ENCODE data around the gene CLEC17A.

GRCh38 chr19:14559916-14560775 lies 22.7 kb upstream of the CLEC17A start:
- TF ChIP-seq POLR2AphosphoS5 (IDR thresholded peaks at IDR 0.05) (no peak), CTCF (IDR thresholded peaks at IDR 0.05) (no peak)
